ENCODE results near the gene ADGRV1.

ADGRV1 gene

GRCh38 chr5:90557391-90557790, 1.2 kb upstream of the ADGRV1 start:
- H3K9me3 ChIP-seq (ENCODE audit: insufficient read depth, low read depth, low read length): no peaks in the 10 kb centered on the region
- H3K4me1 ChIP-seq (ENCODE audit: control insufficient read depth in 1 of 2, insufficient read depth in 2 of 2, low read length in 2 of 2): peaks cover 0 to 2% of the 10 kb centered on the region in 2 experiments
- no peak overlapping the region for H3K18ac ChIP-seq (ENCODE audit: low read length)
- no peak overlapping the region for H4K8ac ChIP-seq (ENCODE audit: low read depth, low read length)
- no peak overlapping the region for H3K4me2 ChIP-seq (ENCODE audit: low read length)
- no peak overlapping the region for H3K14ac ChIP-seq (ENCODE audit: low read length)
- no peaks in the 10 kb centered on the region for H3K27me3 ChIP-seq (ENCODE audit: insufficient read depth, low read length)
- no peak overlapping the region for H2BK12ac ChIP-seq (ENCODE audit: low read length)
- H3K4me3 ChIP-seq (ENCODE audit: low read depth, low read length): no peak overlapping the region
- no peaks in the 10 kb centered on the region for H3K79me1 ChIP-seq (ENCODE audit: low read length)
- H4K12ac ChIP-seq (ENCODE audit: low read depth, low read length): no peak overlapping the region
- no CpG with 5 or more reads among the region's 9 CpGs for WGBS (ENCODE audit: extremely low coverage, insufficient coverage, insufficient read length)
- H3K79me2 ChIP-seq (ENCODE audit: control insufficient read depth, insufficient read depth, low read length, poor library complexity): no peaks in the 10 kb centered on the region
- no peak for DNase-seq
- no peak overlapping the region for H2BK120ac ChIP-seq (ENCODE audit: insufficient read depth, low read length, poor library complexity)
- no peak overlapping the region for H3K27ac ChIP-seq (ENCODE audit: low read depth, low read length)
- no peak overlapping the region for H3K4ac ChIP-seq (ENCODE audit: low read depth, low read length)
- H4K91ac ChIP-seq (ENCODE audit: low read depth, low read length): no peak overlapping the region
- H3K36me3 ChIP-seq (ENCODE audit: control insufficient read depth in 1 of 2, insufficient read depth in 2 of 2, low read length in 2 of 2): no peaks in the 10 kb centered on the region
- H3K9ac ChIP-seq (ENCODE audit: low read length): no peak overlapping the region
- H2AFZ ChIP-seq (ENCODE audit: insufficient read depth, low read length, poor library complexity): no peak overlapping the region
- H3K23ac ChIP-seq (ENCODE audit: low read length): no peak overlapping the region
- H2AK5ac ChIP-seq (ENCODE audit: low read length): no peak overlapping the region
- no peak overlapping the region for H2BK5ac ChIP-seq (ENCODE audit: low read depth, low read length, poor library complexity)

- H3K36me3 ChIP-seq (ENCODE audit: control insufficient read depth in 1 of 2, insufficient read depth in 2 of 2, low read length in 2 of 2): no peaks in the 10 kb centered on the region
Measured at GRCh38 chr5:90557871-90558270, 726 bp upstream of the ADGRV1 start.

GRCh38 chr5:90560771-90561170, 2.2 kb downstream of the ADGRV1 start:
- no peak overlapping the region for H3K18ac ChIP-seq (ENCODE audit: low read length)
- no peak overlapping the region for H3K4ac ChIP-seq (ENCODE audit: low read depth, low read length)
- H2BK5ac ChIP-seq (ENCODE audit: low read depth, low read length, poor library complexity): no peak overlapping the region
- H2AFZ ChIP-seq (ENCODE audit: insufficient read depth, low read length, poor library complexity): no peak overlapping the region
- no peak overlapping the region for H3K23ac ChIP-seq (ENCODE audit: low read length)
- no peak overlapping the region for H3K4me2 ChIP-seq (ENCODE audit: low read length)
- H3K27me3 ChIP-seq (ENCODE audit: insufficient read depth, low read length): no peaks in the 10 kb centered on the region
- no peak overlapping the region for H3K9ac ChIP-seq (ENCODE audit: low read length)
- no peak overlapping the region for H2BK12ac ChIP-seq (ENCODE audit: low read length)
- H3K36me3 ChIP-seq (ENCODE audit: control insufficient read depth in 1 of 2, insufficient read depth in 2 of 2, low read length in 2 of 2): no peaks in the 10 kb centered on the region
- no peak overlapping the region for H2AK5ac ChIP-seq (ENCODE audit: low read length)
- H2BK120ac ChIP-seq (ENCODE audit: insufficient read depth, low read length, poor library complexity): no peak overlapping the region
- no peak overlapping the region for H4K91ac ChIP-seq (ENCODE audit: low read depth, low read length)
- H4K8ac ChIP-seq (ENCODE audit: low read depth, low read length): no peak overlapping the region
- H3K14ac ChIP-seq (ENCODE audit: low read length): no peak overlapping the region
- no peak overlapping the region for H4K12ac ChIP-seq (ENCODE audit: low read depth, low read length)
- H3K4me3 ChIP-seq (ENCODE audit: low read depth, low read length): no peak overlapping the region
- H3K4me1 ChIP-seq (ENCODE audit: control insufficient read depth in 1 of 2, insufficient read depth in 2 of 2, low read length in 2 of 2): peaks cover 0 to 2% of the 10 kb centered on the region in 2 experiments
- no CpG with 5 or more reads among the region's 2 CpGs for WGBS (ENCODE audit: extremely low coverage, insufficient coverage, insufficient read length)
- H3K79me1 ChIP-seq (ENCODE audit: low read length): no peaks in the 10 kb centered on the region
- DNase-seq: no peak
- no peaks in the 10 kb centered on the region for H3K79me2 ChIP-seq (ENCODE audit: control insufficient read depth, insufficient read depth, low read length, poor library complexity)
- no peak overlapping the region for H3K27ac ChIP-seq (ENCODE audit: low read depth, low read length)
- H3K9me3 ChIP-seq (ENCODE audit: insufficient read depth, low read depth, low read length): no peaks in the 10 kb centered on the region

More at GRCh38 chr5:90557871-90558270, 726 bp upstream of the ADGRV1 start:
- Histone ChIP-seq H2AK5ac (ENCODE audit: low read length) (no peak overlapping the region), H3K4ac (ENCODE audit: low read depth, low read length) (no peak overlapping the region), H4K12ac (ENCODE audit: low read depth, low read length) (no peak overlapping the region), H3K9me3 (ENCODE audit: insufficient read depth, low read depth, low read length) (no peaks in the 10 kb centered on the region), H3K14ac (ENCODE audit: low read length) (no peak overlapping the region), H2BK12ac (ENCODE audit: low read length) (no peak overlapping the region), H3K27me3 (ENCODE audit: insufficient read depth, low read length) (no peaks in the 10 kb centered on the region), H3K27ac (ENCODE audit: low read depth, low read length) (no peak overlapping the region), H4K8ac (ENCODE audit: low read depth, low read length) (no peak overlapping the region), H3K18ac (ENCODE audit: low read length) (no peak overlapping the region), H3K9ac (ENCODE audit: low read length) (no peak overlapping the region), H3K23ac (ENCODE audit: low read length) (no peak overlapping the region), H2BK120ac (ENCODE audit: insufficient read depth, low read length, poor library complexity) (no peak overlapping the region), H2BK5ac (ENCODE audit: low read depth, low read length, poor library complexity) (no peak overlapping the region), H2AFZ (ENCODE audit: insufficient read depth, low read length, poor library complexity) (no peak overlapping the region), H3K4me3 (ENCODE audit: low read depth, low read length) (no peak overlapping the region), H4K91ac (ENCODE audit: low read depth, low read length) (no peak overlapping the region), H3K4me1 (ENCODE audit: control insufficient read depth in 1 of 2, insufficient read depth in 2 of 2, low read length in 2 of 2) (peaks cover 0 to 2% of the 10 kb centered on the region in 2 experiments), H3K79me1 (ENCODE audit: low read length) (no peaks in the 10 kb centered on the region), H3K79me2 (ENCODE audit: control insufficient read depth, insufficient read depth, low read length, poor library complexity) (no peaks in the 10 kb centered on the region), H3K4me2 (ENCODE audit: low read length) (peak overlapping the region; percentile 97)
- no CpG with 5 or more reads among the region's 3 CpGs for WGBS (ENCODE audit: extremely low coverage, insufficient coverage, insufficient read length)
- DNase-seq: no peak

GRCh38 chr5:90561766-90562165, 3.2 kb downstream of the ADGRV1 start:
- peaks cover 0 to 2% of the 10 kb centered on the region in 2 experiments for H3K4me1 ChIP-seq (ENCODE audit: control insufficient read depth in 1 of 2, insufficient read depth in 2 of 2, low read length in 2 of 2)
- no CpG with 5 or more reads among the region's 1 CpG for WGBS (ENCODE audit: extremely low coverage, insufficient coverage, insufficient read length)
- DNase-seq: no peak

More at GRCh38 chr5:90561766-90562165, 3.2 kb downstream of the ADGRV1 start:
- H3K9ac ChIP-seq (ENCODE audit: low read length): no peak overlapping the region
- no peaks in the 10 kb centered on the region for H3K27me3 ChIP-seq (ENCODE audit: insufficient read depth, low read length)
- H3K27ac ChIP-seq (ENCODE audit: low read depth, low read length): no peak overlapping the region
- H2BK5ac ChIP-seq (ENCODE audit: low read depth, low read length, poor library complexity): no peak overlapping the region
- no peak overlapping the region for H2AK5ac ChIP-seq (ENCODE audit: low read length)
- H3K23ac ChIP-seq (ENCODE audit: low read length): no peak overlapping the region
- H3K36me3 ChIP-seq (ENCODE audit: control insufficient read depth in 1 of 2, insufficient read depth in 2 of 2, low read length in 2 of 2): no peaks in the 10 kb centered on the region
- H3K9me3 ChIP-seq (ENCODE audit: insufficient read depth, low read depth, low read length): no peaks in the 10 kb centered on the region
- H3K4me3 ChIP-seq (ENCODE audit: low read depth, low read length): no peak overlapping the region
- no peak overlapping the region for H2AFZ ChIP-seq (ENCODE audit: insufficient read depth, low read length, poor library complexity)
- H3K4ac ChIP-seq (ENCODE audit: low read depth, low read length): no peak overlapping the region
- H3K4me2 ChIP-seq (ENCODE audit: low read length): no peak overlapping the region
- H2BK12ac ChIP-seq (ENCODE audit: low read length): no peak overlapping the region
- H4K8ac ChIP-seq (ENCODE audit: low read depth, low read length): no peak overlapping the region
- no peak overlapping the region for H3K14ac ChIP-seq (ENCODE audit: low read length)
- no peaks in the 10 kb centered on the region for H3K79me2 ChIP-seq (ENCODE audit: control insufficient read depth, insufficient read depth, low read length, poor library complexity)
- H4K91ac ChIP-seq (ENCODE audit: low read depth, low read length): no peak overlapping the region
- no peak overlapping the region for H2BK120ac ChIP-seq (ENCODE audit: insufficient read depth, low read length, poor library complexity)
- H4K12ac ChIP-seq (ENCODE audit: low read depth, low read length): no peak overlapping the region
- no peaks in the 10 kb centered on the region for H3K79me1 ChIP-seq (ENCODE audit: low read length)
- no peak overlapping the region for H3K18ac ChIP-seq (ENCODE audit: low read length)

Data from trophoblast cell (in vitro differentiated cells and primary cell).